ENCODE data around the gene MORN1.

The MORN1 gene

GRCh38 chr1:2349806-2350205, 41.5 kb downstream of the MORN1 start:
- DNase-seq: no peak

DNA sequence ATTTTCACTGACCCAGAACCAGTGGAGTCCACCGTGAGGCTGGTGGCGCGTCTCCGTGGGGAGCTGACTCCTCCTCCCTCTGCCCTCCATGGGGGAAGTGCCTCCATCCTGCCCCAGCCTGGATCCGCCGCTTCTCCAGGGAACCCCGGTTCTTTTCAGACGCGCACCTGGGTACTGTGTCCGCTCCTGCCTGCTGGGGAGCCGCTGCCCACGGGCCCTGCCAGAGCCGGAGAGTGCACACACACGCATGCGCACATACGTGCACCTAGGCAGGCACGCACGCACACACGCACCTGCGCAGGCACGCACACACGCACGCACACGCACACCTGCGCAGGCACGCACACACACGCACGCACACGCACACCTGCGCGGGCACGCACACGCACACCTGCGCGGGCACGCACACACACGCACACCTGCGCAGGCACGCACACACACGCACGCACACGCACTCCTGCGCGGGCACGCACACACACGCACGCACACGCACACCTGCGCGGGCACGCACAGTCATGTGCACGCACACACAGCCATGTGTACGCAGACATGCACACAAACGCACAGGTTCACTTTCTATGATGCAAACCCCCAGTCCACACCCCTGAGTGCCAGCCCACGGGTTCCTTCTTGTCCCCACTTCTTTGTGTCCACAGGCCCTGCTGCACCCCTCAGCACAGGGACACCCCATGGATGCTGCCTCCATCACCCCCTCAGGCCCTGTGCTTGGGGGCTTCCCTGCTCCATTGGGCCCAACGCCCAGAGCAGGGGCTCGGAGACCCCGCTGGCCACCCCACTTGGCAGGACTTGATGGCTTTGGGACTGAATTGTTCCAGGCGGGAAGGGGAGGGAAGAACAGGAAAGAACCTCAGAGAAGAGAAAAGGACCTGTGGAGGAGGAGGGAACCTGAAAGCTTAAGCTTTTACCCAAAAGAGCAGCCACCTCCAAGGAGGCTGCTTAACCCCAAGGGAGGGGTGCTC, 42.7 kb downstream of the MORN1 start:
- DNase-seq: no peak

DNA sequence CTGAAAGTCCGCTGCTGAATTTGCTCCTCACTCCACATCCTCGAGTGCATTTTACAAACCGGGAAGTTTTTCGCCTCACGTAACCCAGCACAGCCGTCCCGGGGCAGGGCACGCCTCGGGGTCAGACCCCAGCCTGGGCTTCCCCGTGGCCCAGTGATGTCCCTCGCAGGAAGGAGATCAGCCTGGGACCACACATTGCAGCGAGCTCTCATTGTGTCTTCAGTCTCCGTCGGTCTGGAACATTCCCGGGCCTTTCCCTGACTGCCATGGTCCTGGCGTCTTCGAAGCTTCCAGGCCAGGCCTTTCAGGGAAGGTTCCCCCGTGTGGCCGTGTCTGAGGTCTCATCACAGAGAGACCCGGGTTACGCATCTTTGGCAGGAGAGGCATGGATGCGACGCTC, 43.5 kb downstream of the MORN1 start:
- DNase-seq: no peak

- DNase-seq: no peak
Measured at GRCh38 chr1:2347409-2347785, 44.0 kb downstream of the MORN1 start.

DNA sequence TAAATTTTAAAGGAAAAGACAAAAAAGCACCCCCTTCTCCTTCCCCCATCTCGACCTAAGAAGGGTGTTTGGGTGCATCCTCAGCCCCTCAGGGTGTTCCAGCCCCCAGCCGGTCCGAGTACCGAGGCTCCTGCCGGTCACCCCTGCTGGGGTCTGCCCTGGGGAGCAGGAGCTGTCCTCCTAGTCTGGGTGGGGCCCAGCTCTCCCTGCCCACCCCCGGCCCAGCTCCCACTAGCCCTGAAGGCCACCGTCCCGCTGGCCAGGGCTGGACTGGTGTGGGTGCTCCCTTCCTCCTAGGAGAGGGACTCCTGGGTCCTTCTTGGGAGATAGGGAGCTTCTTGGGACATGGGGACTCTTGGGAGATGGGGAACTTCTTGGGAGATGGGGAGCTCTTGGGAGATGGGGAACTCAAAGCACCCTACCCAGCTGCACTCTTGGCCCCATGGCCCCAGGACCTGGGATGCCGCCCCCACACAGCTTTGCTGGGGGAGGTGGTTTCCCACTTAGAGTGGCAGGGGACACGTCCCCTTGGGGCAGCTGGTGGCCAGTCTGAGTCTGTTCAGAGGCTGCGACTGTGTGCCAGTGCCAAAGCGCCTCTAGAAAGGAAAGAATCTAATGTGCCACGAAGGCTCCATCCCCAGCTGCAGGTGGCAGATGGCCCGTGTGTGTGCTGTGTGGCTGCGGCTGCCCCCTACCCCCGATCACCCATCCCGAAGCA, 44.5 kb downstream of the MORN1 start:
- no peak for DNase-seq

DNA sequence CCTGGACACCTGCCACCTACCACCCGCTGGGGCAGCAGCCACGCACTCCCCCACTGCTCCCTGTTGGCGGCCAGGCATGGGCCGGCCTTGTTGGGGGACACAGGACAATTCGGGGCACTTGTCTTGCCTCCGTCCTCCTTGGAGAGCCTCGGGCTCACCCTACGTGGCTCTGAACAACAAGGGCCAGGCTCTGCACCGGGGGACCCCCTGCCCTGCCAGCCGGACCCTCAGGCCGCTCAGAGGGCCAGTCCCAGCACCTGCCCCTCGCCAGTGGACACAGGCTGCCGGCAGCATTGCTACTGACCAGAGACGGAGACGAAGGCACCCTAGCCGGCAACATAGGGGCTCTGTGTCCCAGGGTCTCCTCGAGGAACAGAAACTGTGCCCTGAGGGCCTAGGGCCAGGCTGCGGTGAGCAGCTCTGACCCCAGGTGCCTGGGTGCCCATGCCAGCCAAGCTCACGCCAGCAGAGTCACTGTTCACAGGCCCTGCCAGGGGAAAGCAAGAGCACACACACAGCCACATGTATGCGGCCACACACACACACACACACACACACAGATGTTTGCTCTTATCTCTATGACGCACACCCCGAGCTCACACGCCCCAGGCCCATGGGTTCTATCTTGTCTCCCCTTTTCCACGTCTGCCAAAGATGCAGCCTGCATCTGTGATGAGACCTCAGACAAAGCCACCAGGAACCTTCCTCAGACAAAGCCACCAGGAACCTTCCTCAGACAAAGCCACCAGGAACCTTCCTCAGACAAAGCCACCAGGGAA, 45.9 kb downstream of the MORN1 start:
- DNase-seq: no peak

- DNase-seq: no peak
Measured at GRCh38 chr1:2344744-2345296, 46.5 kb downstream of the MORN1 start.

GRCh38 chr1:2344121-2344681, 47.2 kb downstream of the MORN1 start:
- peak; percentile 17 for DNase-seq

DNA sequence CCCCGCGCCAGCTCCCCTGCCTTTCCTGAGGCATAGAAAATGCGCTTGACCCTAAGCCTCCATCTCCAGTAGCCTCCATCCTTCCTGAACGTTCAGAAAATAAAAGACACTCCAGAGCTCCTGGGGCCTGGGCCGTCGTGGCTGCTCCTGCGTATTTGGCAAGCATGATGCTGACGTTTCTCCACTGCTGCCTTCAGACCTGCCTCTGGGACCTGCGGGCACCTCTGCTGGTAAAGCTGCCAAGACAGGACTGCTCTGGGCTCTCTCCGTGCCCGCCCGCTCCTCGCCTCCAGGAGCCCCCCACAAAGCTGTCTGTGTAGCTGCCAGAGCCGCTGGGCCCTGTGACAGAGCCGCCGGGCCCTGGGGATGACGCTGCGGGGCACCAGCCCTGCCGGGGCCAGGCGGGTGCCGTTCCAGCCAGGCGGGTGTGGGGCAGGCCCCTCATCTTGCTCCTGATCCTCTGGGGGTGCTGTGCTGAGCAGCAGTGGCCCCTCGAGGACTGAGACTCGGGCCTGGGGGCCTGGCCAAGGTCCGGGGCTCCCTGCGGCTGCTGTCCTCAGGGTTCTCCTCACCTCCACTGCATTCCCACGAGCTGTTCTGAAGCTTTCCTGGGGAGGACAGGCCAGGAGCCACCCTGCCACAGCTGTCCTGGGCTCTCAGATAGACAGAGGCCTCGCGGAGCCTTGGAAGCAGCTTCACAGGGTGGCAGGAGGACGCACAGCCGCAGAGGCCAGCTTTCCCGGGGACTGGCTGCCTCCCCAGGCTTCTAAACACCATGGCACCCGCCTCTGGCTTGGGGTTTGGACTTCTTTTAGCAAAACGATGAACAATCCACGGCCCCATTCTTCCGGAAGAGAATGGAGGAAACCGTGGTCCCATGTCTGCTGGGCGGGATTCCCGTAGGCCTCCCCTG, 48.1 kb downstream of the MORN1 start:
- no peak for DNase-seq

- DNase-seq: no peak
Measured at GRCh38 chr1:2342384-2343022, 48.9 kb downstream of the MORN1 start.

- DNase-seq: no peak
Measured at GRCh38 chr1:2341706-2342383, 49.5 kb downstream of the MORN1 start.

DNA sequence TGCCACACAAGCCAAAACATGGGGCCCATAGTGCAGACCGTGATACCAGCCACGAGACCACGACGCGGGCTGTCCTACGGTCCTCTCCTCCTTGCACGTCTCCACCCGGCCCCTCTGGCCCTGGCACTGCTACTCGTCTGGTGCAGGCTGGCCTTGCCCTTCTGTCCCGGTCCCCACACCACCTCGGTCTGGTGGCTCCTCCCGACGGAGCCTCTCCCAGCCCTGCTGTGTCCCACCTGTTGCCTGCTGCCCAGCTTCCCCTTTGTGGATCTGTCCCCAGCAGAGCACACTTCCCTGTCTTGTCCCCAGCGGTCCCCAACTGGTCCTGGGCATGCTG, 50.5 kb downstream of the MORN1 start:
- DNase-seq: no peak

DNA sequence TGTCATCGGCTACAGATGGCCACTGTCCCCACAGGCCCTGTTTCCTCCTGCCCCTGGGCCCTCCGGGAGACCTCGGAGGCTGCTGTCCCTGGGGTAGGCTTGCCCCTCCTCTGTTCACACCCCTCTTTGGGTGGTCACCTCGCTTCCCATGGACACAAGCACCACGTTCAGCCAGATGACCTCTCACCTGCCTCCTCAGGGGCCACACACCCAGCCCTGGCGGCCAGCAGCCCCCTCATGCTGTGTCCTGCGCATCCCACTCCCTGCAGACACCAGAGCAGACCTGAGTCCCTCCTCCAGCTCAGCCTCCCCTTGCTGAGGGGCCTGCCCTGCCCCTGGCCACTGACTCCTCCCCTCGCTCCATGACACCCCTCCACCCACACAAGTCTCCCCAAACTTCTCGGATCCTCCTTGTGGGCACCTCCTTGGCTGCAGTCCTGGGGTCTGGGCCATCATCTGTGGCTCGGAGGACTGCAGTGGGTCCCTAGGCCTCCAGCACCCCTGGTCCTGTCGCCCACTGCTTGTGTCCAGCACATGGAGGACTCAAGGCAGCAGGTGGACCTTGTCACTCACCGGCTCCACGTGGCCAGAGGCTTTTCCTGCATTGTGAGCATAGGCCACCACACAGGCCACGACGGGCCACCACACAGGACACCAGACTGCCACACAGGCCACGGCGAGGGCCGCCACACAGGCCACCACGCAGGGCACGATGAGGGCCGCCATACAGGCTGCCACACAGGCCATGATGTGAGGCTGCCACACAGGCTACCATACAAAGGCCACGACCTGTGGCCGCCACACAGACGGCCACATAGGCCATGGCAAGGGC, 51.1 kb downstream of the MORN1 start:
- no peak for DNase-seq

GRCh38 chr1:2339206-2340085, 51.9 kb downstream of the MORN1 start:
- no peak for DNase-seq

GRCh38 chr1:2337501-2337900, 53.9 kb downstream of the MORN1 start:
- DNase-seq: no peak

- DNase-seq: no peak
Measured at GRCh38 chr1:2337081-2337480, 54.3 kb downstream of the MORN1 start.

DNA sequence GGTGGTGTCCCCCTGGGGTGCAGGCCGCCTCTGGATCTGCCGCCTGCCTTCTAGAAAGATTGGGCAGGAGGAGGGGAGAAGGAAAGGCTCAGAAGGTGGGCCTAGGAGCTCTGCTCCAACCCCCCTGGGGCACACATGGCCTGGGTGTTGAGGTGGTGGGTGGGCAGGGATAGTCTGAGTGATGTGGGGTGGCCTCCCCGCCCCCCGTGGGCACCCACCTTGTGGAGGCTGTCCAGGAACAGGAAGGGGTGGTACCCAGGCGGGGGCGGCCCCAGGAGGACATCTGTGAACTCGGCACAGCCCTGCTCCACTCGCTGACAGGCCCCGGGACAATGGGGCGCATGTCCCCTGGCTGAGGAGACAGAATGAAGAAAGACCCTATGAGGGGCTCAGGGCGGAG, 54.9 kb downstream of the MORN1 start:
- no peak for DNase-seq

- DNase-seq: peak; percentile 7
Measured at GRCh38 chr1:2335721-2336455, 55.5 kb downstream of the MORN1 start.

All from NCI-H526 treated with DMSO at 0.1 percent for 48 hours (cell line).